Left renal pelvis (tissue), 4 donors: ENCODE results near the gene PTHLH. TPM values are rescaled to one million over a fixed set of nuclear protein-coding genes. Genes with fewer than 3 reads are reported as not detected.

Experiments used
- DNase-seq, 4 donors: peaks; one replicate each; pipeline ENCODE4 v3.0.0-alpha.2; 2013; ENCODE audit warnings: low read depth in 4 of 4, low spot score in 3 of 4
- polyA plus RNA-seq, 4 donors: library from polyadenylated mRNA; unstranded; fragments of 120-200 nt; gene quantifications; one replicate each; pipeline ENCODE4 v1.2.1, GENCODE V29; 2013; ENCODE audit not compliant: insufficient read length in 4 of 4

PTHLH gene
- polyA plus RNA-seq, 4 donors: 0.84 to 2.5 (median 1.5) TPM

DNA sequence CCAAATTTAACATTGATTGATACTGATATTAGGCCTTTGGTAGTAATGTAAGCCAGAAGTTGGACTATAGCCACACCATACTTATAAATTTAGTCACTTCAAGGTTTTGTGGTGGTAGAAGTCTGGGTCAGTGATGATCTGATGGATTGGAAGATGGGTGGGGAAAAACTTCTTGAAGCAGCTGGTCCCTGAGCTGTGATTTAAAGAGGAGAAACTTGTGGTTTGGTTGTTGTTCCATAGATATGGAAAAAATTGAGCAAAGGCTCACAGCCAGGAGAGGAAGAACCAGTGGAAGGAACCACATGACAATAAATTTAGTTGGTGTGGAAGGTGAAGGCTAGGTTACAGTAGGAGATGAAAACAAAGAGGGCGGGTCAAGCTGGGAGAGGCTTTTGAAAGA is 26.1 kb downstream of the PTHLH start:
- DNase-seq: no peak

DNA sequence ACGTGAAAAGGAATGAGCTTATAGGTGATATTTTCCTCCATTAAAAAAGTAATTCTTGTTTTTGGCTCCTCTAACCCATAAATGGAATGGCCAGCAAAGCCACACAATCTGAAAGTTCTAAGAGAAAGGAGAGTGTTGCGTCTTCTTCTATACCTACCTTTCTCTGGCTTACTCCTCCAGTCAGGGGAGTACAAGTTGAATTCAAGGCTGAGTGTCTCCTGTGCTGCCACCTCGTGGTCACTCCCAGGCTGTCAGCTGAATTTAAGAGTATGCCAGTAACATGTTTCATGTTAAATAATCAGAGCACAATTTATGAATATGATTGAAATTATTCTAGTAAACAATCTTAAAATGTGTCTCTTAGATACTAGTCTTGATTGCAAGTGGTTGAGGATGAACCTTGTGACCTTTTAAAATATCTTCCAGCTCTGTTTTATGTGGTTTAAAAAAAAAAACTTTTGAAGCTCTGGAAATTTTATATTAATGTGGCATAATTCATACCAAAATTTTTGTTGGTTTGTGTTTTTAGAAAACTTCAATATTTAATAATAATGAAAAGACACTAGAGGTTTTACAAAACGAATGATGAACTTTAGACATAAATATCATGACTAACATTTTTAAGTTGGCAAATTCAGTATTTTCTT is 31.7 kb downstream of the PTHLH start:
- DNase-seq: peak; percentile 35 to 51 (median 40)

DNA sequence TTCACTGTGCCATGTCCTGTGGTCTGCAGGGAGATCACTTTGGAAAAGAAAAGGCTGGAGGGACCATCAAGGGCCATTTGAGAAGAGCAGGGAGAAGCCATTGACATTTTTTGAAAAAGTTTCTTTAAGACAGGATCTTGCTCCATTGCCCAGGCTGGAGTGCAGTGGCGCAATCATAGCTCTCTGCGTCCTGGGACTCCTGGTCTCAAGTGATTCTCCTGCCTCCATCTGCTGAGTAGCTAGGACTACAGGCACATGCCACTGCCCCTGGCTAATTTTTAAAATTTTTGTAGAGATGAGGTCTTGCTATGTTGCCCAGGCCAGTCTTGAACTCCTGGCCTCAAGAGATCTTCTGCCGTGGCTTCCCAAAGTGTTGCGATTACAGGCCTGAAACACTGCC is 32.3 kb downstream of the PTHLH start:
- no peak for DNase-seq

GRCh38 chr12:27937768-27938167 is 34.8 kb downstream of the PTHLH start:
- no peak for DNase-seq

- no peak for DNase-seq
Measured at GRCh38 chr12:27936196-27936595, 36.3 kb downstream of the PTHLH start.

DNA sequence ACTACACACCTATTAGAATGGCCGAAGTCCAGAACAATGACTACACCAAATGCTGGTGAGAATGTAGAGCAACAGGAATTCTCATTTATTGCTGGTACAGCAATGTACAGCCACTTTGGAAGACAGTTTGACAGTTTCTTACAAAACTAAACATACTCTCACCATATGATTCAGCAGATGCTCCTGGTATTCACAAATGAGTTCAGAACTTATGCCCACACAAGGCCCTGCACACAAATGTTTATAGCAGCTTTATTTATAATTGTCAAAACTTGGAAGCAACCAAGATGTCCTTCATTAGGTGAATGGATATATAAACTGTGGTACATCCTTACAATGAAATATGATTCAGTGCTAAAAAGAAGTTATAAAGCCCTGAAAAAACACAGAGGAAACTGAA is 38.3 kb downstream of the PTHLH start:
- no peak for DNase-seq

DNA sequence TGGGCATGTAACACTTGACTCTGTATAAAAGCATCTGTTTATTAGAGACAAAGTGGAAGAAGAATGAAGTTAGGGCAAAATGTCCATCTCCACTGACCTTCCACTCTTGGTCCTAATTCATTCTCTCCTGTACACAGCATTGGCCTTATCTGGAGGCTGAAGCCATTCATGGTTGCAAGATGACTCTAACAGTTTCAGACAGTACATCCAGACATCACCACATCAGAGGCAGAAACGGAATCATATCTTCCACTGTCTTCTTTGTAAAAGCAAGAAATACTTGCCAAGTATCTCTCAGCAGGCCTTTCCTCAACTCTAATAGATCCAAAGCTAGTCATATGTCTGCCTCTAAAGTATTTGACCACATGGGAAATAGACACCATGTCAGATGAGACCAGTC is 41.1 kb downstream of the PTHLH start:
- DNase-seq: no peak

DNA sequence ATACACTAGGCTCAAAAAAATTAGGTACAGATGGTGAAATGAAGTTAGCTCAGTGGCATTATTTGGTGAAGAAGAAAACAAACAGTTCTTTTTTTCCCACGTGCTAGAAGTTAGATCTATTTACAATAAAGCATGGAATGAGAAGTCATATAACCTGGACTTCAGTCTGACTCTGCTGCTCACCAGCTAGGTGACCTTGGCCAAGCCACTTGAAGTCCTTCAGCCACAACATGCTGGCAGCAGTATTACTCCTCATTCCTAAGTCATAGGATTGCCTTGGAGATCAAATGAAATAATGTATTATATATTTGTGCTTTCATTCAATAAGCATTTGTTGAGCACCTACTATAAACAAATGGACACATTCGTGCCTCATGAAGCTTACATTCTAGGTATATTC is 45.2 kb downstream of the PTHLH start:
- DNase-seq: no peak

- no peak for DNase-seq
Measured at GRCh38 chr12:27924350-27925135, 48.0 kb downstream of the PTHLH start.

DNA sequence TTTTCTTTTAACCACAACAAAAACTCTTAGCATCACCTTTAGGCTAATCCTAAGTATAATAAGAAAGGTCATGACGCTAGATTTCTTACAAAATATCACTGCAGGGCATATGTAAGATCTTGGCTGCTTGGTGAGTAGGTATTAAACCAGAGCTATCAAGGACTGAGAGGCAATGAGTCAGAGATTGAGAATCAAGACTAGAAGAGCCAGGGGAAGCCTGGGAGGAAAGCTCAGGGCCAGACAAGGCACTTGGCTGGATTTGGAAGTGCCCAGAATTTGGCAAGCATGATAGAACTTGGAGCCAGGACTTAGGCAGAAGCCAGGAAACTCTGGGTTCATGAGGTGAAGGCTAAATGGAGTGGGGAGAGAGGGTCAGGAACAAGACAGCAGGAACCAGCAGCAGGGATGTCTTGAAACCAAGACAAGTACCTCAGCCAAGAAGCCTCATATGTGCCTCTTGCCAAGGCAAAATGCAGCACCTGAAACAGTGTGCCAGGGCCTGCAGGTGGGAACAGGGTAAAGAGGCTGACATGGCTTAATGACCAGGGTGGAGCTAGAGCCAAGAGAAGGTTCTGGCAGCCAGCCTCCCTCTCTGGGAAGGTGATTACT is 49.9 kb downstream of the PTHLH start:
- no peak for DNase-seq

DNA sequence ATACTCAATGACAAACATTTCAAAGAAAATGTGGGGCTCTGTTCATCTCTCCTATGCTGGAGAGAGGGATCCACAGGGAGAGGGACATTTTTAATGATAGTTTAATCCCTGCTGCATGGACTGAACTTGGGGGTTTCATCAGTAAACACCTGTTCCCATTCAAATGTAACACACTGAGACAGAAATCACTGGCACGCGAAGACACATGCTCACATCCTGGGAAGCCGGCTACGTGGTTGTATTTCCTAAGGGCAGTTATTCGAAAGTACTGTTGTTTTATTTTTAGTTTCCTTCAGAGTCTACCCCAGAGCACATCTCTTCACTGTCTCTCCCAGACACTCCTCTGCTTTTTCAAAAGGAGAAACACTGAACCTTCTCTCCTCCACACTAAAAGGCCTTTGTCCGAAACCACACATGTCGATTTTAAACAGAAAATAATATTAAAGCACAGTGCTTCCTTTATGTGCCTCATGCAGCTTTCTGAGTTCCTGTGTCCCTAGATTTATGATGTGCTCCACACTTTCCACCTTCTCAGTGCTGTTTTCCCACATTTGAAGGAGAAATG is 52.8 kb downstream of the PTHLH start:
- no peak for DNase-seq

DNA sequence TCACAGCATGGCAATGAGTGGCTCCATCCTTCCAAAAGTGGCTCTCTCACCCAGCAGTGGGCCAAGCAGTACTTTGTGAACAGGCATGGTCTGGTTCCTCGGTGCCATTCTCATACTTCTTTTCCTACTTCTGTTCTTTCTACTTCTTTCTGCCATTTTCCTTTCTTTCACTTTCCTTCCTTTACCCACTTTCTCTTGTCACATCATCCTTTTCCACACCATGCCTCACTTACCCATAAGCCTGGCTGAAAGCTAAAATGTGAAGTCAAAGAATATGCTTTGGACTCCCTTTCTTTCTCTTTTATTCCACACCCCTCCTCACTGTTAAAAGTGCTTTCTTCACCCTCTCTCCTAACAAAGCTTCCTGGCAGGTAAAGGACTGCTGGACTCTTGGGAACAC is 57.0 kb downstream of the PTHLH start:
- DNase-seq: no peak

GRCh38 chr12:27915021-27915420 is 57.5 kb downstream of the PTHLH start:
- no peak for DNase-seq

DNA sequence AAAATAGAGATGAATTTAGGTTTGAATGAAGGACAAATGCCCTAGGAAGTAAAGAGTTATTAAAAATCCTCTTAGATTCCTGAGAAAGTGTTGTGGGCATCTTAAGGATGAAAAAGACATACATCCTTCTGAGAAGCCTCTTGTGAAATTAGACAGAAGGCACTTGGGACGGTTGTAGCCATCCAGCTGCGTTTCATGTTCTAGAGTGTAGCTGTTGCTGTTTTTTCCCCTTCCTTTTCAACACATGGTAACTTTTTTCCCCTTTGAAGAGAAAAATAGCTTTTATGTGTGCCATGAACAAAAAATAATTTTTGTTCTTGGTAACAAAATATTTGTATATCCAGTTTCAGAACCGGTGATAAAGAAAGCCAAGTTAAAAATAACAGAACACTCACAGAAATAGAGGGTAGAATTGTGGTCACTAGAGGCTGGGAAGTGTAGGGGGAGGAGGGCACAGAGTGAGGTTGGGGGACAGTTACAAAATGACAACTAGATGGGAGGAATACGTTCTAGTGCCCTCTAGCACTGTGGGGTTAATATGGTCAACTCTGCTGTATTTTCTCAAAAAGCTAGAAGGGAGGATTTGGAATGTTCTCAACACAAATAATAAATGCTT is 58.4 kb downstream of the PTHLH start:
- no peak for DNase-seq

DNA sequence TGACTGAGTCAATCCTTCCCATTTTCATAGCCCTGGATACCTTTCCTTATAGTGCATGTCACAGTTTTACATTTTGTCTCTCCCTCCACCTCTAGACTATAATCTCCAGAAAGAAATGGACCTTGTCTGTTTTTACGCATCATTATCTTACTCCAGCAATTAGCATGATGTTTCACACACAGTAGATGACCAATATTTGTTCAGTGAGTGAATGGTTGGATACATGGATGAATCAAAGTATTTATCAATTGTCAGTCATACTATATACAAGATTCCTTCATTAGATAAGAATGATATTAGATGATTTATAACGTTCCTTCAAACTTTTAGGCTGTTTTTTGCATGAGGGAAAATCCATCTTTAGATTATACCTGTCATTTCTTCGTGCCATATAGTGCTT is 61.1 kb downstream of the PTHLH start:
- no peak for DNase-seq

Other genes with a start within 250 kb of the PTHLH start
- 10 to 100 TPM; 25.0 to 39.7 (median 32.3) TPM for gene KLHL42, start 192.5 kb downstream of the PTHLH start, polyA plus RNA-seq
- under 1 TPM; 0.26 to 0.40 (median 0.33) TPM for gene MANSC4, start 192.5 kb downstream of the PTHLH start, polyA plus RNA-seq
- gene CCDC91, start 217.7 kb upstream of the PTHLH start, polyA plus RNA-seq: 10 to 100 TPM; 22.0 to 35.7 (median 27.5) TPM